SK-MEL-5 (cell line): Measurements from ENCODE around the gene SUPT20H. TPM values are rescaled to one million over a fixed set of nuclear protein-coding genes. Genes with fewer than 3 reads are reported as not detected.
A peak's percentile ranks its signal among the peaks of the same experiment; 100 is the strongest.
"Not testable (repeated sequence)": the region's sequence is repeated elsewhere in the genome, so short reads cannot be mapped to it uniquely, and the experiment has no call there.

Experiments
- DNase-seq: peaks from one replicate; pipeline ENCODE4 v3.0.0-alpha.2; 2016; ENCODE audit warnings: low read depth, low spot score
- in situ Hi-C: cut with HindIII; loops from 2 replicates; pipeline ENCODE4 v1.10.0; 2016; ENCODE audit warnings: low sequenced_read_pairs, high pct_unique_total_duplicates, low pct_unique_long_range_greater_than_20kb
- total RNA-seq: library from RNA; depleted of rRNA; stranded (reverse); fragments of >200 nt; shearing (Covaris generic); gene quantifications from 2 replicates; pipeline ENCODE4 v1.2.3, GENCODE V29; 2014

The SUPT20H gene
- total RNA-seq, 1 experiment from 2014 or later: 41.7 TPM

DNA sequence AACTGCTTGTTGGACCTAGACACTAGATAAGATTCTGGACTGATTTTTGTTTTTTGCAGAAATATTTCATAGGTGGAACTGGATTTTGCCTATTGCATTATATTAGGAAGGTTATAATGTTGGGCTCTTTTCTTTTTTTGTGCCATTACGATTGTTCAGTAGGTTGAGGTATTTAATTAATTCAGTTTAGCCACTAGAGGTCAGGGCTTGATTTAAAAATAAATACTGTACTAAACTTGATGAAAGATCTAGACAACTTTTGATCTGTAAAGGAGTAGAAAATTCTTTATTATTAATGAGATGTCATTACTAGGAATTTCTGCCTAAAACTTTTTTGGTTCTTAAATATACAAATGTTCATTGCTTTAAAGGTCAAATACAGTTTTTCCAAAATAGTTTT is 15.2 kb upstream of the SUPT20H start:
- in situ Hi-C loops: no loop called here
- DNase-seq: peak; percentile 58

GRCh38 chr13:37072024-37072423 is 12.5 kb upstream of the SUPT20H start:
- in situ Hi-C loops: no loop called here
- DNase-seq: no peak

DNA sequence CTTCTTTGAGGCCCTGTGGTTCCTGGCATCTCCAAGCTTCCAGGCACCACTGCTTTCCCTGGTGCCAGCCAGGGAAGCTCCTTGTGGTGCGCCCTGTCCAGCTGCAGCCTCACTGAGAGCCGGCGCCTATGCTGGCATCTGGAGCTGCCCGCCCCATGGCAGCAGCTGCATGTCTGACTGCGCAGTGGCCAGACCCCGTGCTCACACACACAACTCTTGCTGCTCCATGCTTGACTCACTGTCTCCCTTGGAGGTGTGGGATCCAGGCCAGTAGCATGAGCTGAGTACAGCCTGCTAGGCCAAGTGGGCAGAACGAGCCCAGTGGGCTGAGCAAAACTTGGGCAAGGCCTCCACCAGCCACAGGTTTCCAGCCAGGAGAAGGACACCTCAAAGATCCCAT is 11.5 kb upstream of the SUPT20H start:
- DNase-seq: no peak
- in situ Hi-C loops: no loop called here

GRCh38 chr13:37070145-37070695 is 10.7 kb upstream of the SUPT20H start:
- no peak for DNase-seq
- in situ Hi-C loops: no loop called here

DNA sequence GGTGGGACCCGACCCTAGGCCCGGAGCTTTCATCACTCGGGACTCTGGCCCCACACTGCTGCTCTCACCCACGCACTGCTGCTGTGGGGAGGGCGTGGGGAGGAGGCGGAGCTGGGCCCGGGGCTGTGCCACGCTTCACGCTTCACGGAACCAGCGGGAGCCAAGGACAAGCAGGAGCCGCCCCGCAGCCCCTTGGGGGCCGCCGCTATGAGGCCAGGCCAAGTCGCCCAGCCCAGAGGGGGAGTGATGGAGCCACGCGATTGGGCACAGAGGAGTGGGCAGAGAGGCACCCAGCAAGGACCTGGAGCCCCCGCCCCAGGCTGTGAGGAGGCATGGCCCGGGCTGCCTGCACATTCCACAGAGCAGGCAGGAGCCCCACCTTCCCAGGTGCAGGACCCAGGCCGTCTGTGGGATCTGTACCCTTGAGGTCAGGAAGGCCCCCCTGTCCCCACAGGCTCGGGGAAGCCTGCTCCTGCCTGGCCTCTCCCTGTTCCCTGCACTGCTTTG is 10.2 kb upstream of the SUPT20H start:
- no peak for DNase-seq
- in situ Hi-C loops: no loop called here

GRCh38 chr13:37068962-37069361 is 9.5 kb upstream of the SUPT20H start:
- DNase-seq: peak; percentile 13
- in situ Hi-C loops: no loop called here

GRCh38 chr13:37067874-37068273 is 8.4 kb upstream of the SUPT20H start:
- no peak for DNase-seq
- in situ Hi-C loops: no loop called here

GRCh38 chr13:37065890-37066526 is 6.5 kb upstream of the SUPT20H start:
- in situ Hi-C loops: no loop called here
- DNase-seq: no peak

GRCh38 chr13:37059848-37060192 is 332 bp upstream of the SUPT20H start:
- in situ Hi-C loops: no loop called here
- no peak for DNase-seq

- in situ Hi-C loops, DNase-seq: not testable (repeated sequence)
Measured at GRCh38 chr13:37056228-37056627, 3.3 kb downstream of the SUPT20H start.

- in situ Hi-C loops, DNase-seq: not testable (repeated sequence)
Measured at GRCh38 chr13:37053111-37053510, 6.4 kb downstream of the SUPT20H start.

DNA sequence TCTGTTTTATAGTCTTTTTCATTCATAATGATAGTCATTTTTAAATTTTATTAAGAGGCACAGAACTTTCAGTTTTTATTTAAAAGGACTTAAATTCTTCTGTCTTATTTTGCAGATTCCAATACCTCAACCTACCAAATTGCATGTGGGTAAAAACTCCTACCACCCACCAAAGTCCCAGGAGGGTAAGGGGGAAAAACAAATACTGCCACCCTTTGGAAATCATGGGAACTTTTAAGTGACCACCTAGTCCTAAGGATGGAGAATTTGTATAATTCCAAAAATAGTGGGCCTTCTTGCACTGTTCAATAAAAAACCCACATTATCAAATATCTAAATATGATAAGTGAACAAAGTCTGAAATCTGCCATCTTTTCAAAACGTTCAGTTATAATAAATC is 9.7 kb downstream of the SUPT20H start:
- no peak for DNase-seq
- in situ Hi-C loops: no loop called here

DNA sequence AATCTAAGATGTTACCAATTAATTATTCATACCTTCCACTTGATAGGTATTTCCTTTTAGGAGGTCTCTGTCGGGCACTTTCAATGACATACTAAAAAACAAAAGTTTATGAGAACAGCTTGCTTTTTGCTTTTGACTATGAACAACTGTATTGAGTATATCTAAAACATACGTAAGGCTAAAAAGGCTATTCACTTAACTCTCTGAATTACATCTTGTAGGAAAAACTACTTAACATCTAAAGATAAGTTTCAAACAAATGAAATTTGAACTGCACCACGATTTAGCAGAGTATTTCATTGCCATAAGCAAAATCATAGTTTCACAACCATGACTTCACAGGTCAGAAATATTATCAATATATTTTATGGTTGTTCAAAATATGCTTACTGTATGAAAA is 11.6 kb downstream of the SUPT20H start:
- DNase-seq: no peak
- in situ Hi-C loops: no loop called here

GRCh38 chr13:37047032-37047431 is 12.5 kb downstream of the SUPT20H start:
- in situ Hi-C loops: no loop called here
- DNase-seq: no peak

DNA sequence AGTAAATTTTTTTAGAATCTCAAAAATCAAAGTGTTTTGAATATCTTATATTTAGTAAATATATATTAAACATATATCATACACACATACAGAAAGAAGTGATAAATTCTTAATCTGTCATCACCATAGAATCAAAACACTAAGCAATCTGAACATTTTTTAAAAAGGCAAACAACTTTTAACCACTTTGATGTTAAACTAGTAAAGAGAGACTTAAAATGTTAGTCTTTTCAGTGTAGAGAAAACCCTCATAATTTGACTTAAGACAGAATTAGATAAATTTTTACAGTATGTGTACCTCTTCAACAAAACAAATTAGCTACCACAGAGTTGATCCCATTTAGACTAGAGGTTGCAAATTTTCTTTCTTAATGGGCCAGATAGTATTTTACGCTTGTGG is 13.4 kb downstream of the SUPT20H start:
- in situ Hi-C loops: no loop called here

DNA sequence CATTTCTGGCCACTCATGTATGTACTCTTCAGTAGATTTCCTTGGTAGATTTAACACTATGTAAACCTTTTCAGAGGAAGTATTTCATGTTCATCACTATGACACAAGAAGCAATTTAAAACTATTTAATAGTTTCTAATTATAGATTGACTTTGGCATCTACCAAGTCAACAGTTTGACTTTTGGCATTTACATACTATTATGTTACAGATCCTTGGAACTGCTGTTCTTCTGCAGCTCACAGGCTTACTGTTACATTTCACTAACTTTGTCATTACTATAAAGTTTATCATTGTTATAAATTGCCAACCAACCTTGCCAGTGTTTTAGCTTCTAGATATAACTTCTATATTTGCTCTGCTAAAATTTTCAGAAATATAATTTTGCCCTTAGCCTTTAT is 18.7 kb downstream of the SUPT20H start:
- in situ Hi-C loops: no loop called here

More for the DNA sequence above, 13.4 kb downstream of the SUPT20H start:
- no peak for DNase-seq

DNA sequence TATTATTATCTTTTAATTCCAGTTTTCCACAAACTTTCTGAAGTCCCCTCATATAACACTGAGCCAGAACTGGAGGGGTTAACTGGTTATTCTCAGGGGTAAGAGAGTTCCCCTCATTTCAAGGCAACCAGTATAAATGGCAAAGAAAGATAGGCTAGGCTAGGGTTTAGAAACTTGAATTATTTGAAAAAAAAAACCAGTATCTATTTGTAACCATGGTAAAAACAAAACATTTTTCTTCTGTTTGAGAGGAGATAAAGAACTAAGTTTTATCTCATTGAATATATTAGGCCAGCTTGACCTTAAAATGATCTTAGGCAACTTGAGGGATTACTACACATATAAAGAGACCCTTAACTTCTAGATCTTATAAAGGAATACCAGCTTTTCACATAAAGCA is 19.6 kb downstream of the SUPT20H start:
- in situ Hi-C loops: no loop called here
- DNase-seq: no peak

More for the DNA sequence above, 18.7 kb downstream of the SUPT20H start:
- no peak for DNase-seq

DNA sequence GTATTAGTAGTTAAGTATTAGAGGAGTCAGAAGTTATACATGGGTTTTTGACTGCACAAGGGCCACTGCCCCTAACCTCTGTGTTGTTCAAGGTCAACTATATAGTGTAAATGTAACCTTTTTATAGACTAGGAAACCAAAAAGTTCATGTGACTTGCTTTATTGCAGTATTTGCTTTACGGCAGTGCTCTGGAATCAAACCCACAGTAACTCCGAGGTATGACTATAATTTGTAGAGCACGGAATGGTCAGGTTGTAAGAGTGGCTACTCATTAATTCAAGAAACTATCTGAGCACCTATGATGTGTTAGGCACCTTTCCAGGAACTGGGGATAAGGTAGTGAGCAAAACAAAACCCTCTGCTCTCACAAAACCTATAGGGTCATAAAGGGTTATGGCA is 22.2 kb downstream of the SUPT20H start:
- DNase-seq: no peak
- in situ Hi-C loops: no loop called here

DNA sequence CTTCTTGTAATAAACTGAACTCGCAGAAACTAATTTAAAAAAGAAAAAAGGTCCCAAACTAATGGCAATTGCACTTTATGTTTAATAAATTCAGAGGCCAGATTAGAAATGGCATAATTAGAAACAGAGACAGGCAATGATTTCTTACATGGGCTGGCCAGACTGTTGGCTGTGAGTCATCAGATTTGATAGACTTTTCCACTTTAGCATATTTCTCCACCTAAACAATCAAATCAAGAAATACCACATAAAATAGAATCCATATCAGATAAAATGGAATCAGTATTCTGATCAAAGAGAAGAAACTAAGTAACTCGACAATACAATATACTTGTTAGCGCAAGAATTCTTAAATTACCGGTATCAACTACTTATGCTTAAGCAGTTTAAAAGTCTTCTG is 29.9 kb downstream of the SUPT20H start:
- in situ Hi-C loops: no loop called here
- DNase-seq: no peak
